T47D (cell line): ENCODE data around the gene LRCH3.
"Not testable (repeated sequence)": the region's sequence is repeated elsewhere in the genome, so short reads cannot be mapped to it uniquely, and the experiment has no call there.

Experiments
- DNase-seq, 2 experiments: peaks; one replicate each; pipeline versions ENCODE4 v3.0.0 to v3.0.0-alpha.2; 2011 to 2012; ENCODE audit warnings: low read depth in 1 of 2, low spot score in 1 of 2
- JUND ChIP-seq: IDR thresholded peaks from 2 replicates; pipeline ENCODE4 v1.6.1; 2012; ENCODE audit warnings: low read depth
- in situ Hi-C: cut with HindIII; loops from 2 replicates; pipeline ENCODE4 v1.10.0; 2016; ENCODE audit warnings: low sequenced_read_pairs, low pct_unique_long_range_greater_than_20kb

LRCH3 gene

GRCh38 chr3:197912741-197913476 is 121.9 kb downstream of the LRCH3 start:
- in situ Hi-C loops = no loop called here
- no peak for DNase-seq
- TF ChIP-seq JUND = no peak

- no peak for DNase-seq
- in situ Hi-C loops = no loop called here
These were observed 122.8 kb downstream of the LRCH3 start for GRCh38 chr3:197913641-197914380.

GRCh38 chr3:197921429-197922275 is 130.6 kb downstream of the LRCH3 start:
- in situ Hi-C loops, DNase-seq: not testable (repeated sequence)

More at GRCh38 chr3:197913641-197914380, 122.8 kb downstream of the LRCH3 start:
- TF ChIP-seq JUND = no peak

- in situ Hi-C loops = no loop called here
- TF ChIP-seq JUND = no peak
- DNase-seq = peak in 1 of 2 experiments; percentile 45
These were observed 135.4 kb downstream of the LRCH3 start for GRCh38 chr3:197926418-197926817.

GRCh38 chr3:197927578-197927977 is 136.5 kb downstream of the LRCH3 start:
- DNase-seq, in situ Hi-C loops: not testable (repeated sequence)

GRCh38 chr3:197936819-197937384 is 145.8 kb downstream of the LRCH3 start:
- in situ Hi-C loops = no loop called here
- no peak for DNase-seq

More at GRCh38 chr3:197936819-197937384, 145.8 kb downstream of the LRCH3 start:
- TF ChIP-seq JUND = no peak
